Stimulated activated naive CD8-positive, alpha-beta T cell treated with anti-CD3 and anti-CD28 coated beads, Interleukin-15, amount 100 ng/mL, for 72 hours (primary cell): ENCODE data around the gene DPF1.

ENCODE experiments used
- ATAC-seq: fragments of 150-1000 bp; cut with Tn5 transposase; 2 replicates; pipeline ENCODE4 v1.10.0; 2021; ENCODE audit warnings: mild to moderate bottlenecking, moderate library complexity
- DNase-seq, 2 donors: peaks; one replicate each; pipeline ENCODE4 v3.0.0; 2021 to 2022
- H3K27ac Mint-ChIP-seq, 2 donors: one replicate each; pipeline ENCODE4 v1.8.0; 2022; ENCODE audit warnings: mild to moderate bottlenecking in 2 of 2, mixed read lengths in 2 of 2, moderate library complexity in 2 of 2
- H3K27me3 Mint-ChIP-seq: one replicate; pipeline ENCODE4 v1.8.0; 2022; ENCODE audit warnings: mixed read lengths
- H3K4me1 Mint-ChIP-seq: one replicate; pipeline ENCODE4 v1.8.0; 2022; ENCODE audit warnings: mild to moderate bottlenecking, mixed read lengths
- H3K4me3 Mint-ChIP-seq, 2 donors: one replicate each; pipeline ENCODE4 v1.8.0; 2022; ENCODE audit warnings: mild to moderate bottlenecking in 2 of 2, mixed read lengths in 2 of 2, moderate library complexity in 1 of 2
- H3K9me3 Mint-ChIP-seq, 2 donors: one replicate each; pipeline ENCODE4 v1.8.0; 2022; ENCODE audit warnings: mixed read lengths in 2 of 2

The DPF1 gene

GRCh38 chr19:38253788-38254187 is 29.8 kb upstream of the DPF1 start:
- H3K9me3 Mint-ChIP-seq = no peaks in the 10 kb centered on the region
- H3K4me1 Mint-ChIP-seq = peaks cover 6% of the 10 kb centered on the region
- DNase-seq = no peak
- peaks cover 38% of the 10 kb centered on the region for H3K27me3 Mint-ChIP-seq
- H3K4me3 Mint-ChIP-seq = no peak overlapping the region
- no peak for ATAC-seq
- H3K27ac Mint-ChIP-seq = no peak overlapping the region

DNA sequence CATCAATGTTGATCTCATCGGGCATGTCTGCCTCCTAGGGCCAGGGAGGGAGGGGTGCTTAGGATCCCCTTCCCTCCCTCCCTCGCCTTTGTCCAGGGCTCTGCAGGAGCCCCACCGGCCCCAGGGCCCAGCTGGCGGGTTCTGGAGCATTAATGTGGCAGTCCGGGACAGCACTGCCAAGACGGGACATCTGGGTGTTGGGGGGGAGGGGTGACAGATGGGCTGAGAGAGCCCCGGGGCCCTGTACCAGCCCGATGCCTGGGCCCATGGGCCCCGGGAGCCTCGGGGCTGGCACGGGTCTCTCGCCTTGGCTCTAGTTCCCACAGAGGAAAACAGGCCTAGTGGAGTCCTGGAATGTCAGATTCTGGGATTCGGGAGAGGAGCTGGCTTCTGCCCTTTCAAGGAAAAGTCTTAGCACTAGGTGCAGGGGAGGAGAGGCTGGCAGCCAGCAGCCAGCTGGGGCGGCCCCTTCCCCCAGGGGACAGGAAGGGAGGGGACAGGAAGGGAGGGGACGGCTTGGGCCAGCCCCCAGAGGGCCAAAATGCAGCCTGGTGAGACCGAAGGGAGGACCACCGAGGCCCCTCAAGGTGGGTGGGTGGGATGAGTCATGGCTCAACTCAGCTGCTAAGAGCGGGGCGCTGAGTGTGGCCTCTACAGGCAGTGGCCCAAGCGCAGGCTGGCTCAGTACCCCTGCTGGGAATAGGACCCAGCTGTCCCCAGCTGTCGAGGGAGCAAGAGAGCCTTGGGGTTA is 29.1 kb upstream of the DPF1 start:
- Mint-ChIP-seq H3K27me3 (peaks cover 35% of the 10 kb centered on the region), H3K4me1 (peaks cover 6% of the 10 kb centered on the region), H3K9me3 (no peaks in the 10 kb centered on the region), H3K4me3 (no peak overlapping the region), H3K27ac (no peak overlapping the region)
- no peak for DNase-seq
- ATAC-seq = no peak

- H3K27ac Mint-ChIP-seq = no peak overlapping the region
- H3K4me3 Mint-ChIP-seq = no peak overlapping the region
- H3K4me1 Mint-ChIP-seq = peaks cover 6% of the 10 kb centered on the region
- peaks cover 30% of the 10 kb centered on the region for H3K27me3 Mint-ChIP-seq
- ATAC-seq (no peak), DNase-seq (no peak)
- H3K9me3 Mint-ChIP-seq = no peaks in the 10 kb centered on the region
Measured at GRCh38 chr19:38252385-38252784, 28.4 kb upstream of the DPF1 start.

DNA sequence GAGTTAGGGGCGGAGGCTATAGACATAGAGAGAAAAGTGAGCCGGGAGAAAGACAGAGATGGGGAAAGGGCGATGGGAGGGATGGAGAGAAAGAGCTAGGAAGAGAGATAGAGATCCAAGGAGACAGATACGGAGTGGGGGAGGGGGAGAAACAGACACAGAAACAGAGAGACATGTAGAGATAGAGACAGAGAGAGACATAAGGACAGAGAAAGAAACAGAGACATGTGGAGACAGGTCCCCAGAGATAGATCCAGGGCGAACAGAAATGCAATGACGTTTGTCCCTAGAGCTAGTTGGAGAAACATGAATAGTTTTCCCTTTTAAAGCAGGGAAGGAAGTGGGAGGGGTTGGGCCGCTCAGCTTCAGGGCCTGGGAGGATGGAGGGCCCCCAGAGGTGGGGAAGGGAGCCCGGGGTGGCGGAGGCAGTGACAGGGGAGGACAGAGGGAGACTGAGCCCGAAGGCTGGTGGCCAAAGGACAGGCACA is 27.6 kb upstream of the DPF1 start:
- peaks cover 22% of the 10 kb centered on the region for H3K27me3 Mint-ChIP-seq
- no peaks in the 10 kb centered on the region for H3K9me3 Mint-ChIP-seq
- no peak for DNase-seq
- no peak for ATAC-seq
- peaks cover 2% of the 10 kb centered on the region for H3K4me1 Mint-ChIP-seq
- peak overlapping the region in 1 of 2 donors; percentile 10 for H3K27ac Mint-ChIP-seq
- H3K4me3 Mint-ChIP-seq = no peak overlapping the region

GRCh38 chr19:38250821-38251563 is 27.0 kb upstream of the DPF1 start:
- H3K27ac Mint-ChIP-seq = peak overlapping the region in 1 of 2 donors; percentile 10
- H3K9me3 Mint-ChIP-seq = no peaks in the 10 kb centered on the region
- H3K27me3 Mint-ChIP-seq = peaks cover 17% of the 10 kb centered on the region
- no peaks in the 10 kb centered on the region for H3K4me1 Mint-ChIP-seq
- ATAC-seq = no peak
- no peak overlapping the region for H3K4me3 Mint-ChIP-seq
- DNase-seq = no peak

GRCh38 chr19:38250428-38250820 is 26.4 kb upstream of the DPF1 start:
- Mint-ChIP-seq H3K4me1 (no peaks in the 10 kb centered on the region), H3K4me3 (no peak overlapping the region), H3K9me3 (no peaks in the 10 kb centered on the region)

GRCh38 chr19:38248421-38248820 is 24.4 kb upstream of the DPF1 start:
- ATAC-seq = no peak
- peaks cover 7% of the 10 kb centered on the region for H3K27me3 Mint-ChIP-seq
- H3K4me3 Mint-ChIP-seq = no peak overlapping the region
- no peak overlapping the region for H3K27ac Mint-ChIP-seq
- peaks cover 8% of the 10 kb centered on the region for H3K4me1 Mint-ChIP-seq
- DNase-seq = no peak
- H3K9me3 Mint-ChIP-seq = no peaks in the 10 kb centered on the region

More at GRCh38 chr19:38250428-38250820, 26.4 kb upstream of the DPF1 start:
- DNase-seq = no peak
- H3K27me3 Mint-ChIP-seq = peaks cover 12% of the 10 kb centered on the region
- no peak overlapping the region for H3K27ac Mint-ChIP-seq
- ATAC-seq = no peak

DNA sequence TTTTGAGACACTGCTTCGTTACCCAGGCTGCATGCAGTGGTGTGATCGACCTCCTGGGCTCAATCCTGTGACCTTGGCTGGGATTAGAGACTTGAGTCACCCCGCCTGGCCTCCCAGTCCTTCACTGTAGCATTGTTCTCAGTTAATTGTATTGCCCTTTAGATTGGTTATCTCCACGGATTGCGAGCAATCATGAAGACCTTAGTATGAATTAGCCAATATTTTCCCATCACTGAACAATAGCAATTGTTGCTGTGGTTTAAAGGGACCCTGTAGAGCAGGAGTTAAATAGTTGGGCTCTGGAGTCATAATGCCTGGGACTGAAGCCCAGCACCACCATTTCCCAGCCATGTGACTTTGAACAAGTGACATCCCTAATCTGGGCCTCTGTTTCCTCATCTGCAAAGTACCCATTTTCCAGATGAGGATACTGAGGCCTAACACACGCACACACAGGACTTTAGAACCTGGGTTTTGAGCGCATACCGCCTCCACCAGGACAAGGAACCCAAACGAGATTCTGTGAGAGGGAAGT is 23.8 kb upstream of the DPF1 start:
- ATAC-seq (no peak), DNase-seq (no peak)
- Mint-ChIP-seq H3K27ac (no peak overlapping the region), H3K4me1 (peaks cover 9% of the 10 kb centered on the region), H3K4me3 (no peak overlapping the region), H3K27me3 (peaks cover 7% of the 10 kb centered on the region), H3K9me3 (no peaks in the 10 kb centered on the region)

DNA sequence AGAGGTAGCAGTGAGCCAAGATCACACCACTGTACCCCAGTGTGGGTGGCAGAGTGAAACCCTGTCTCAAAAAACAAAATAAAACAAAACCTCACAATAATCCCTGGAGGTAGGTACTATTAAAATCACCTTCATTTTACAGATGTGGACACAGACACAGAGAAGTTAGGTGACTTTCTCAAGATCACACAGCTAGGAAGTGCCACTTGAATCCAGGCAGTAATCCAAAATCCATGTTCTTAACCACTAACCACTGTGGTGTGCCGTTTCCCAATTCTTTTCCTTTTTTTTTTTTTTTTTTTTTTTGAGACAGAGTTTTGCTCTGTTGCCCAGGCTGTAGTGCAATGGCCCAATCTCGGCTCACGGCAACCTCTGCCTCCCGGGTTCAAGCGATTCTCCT is 23.1 kb upstream of the DPF1 start:
- peaks cover 9% of the 10 kb centered on the region for H3K4me1 Mint-ChIP-seq
- DNase-seq (no peak), ATAC-seq (no peak)
- no peak overlapping the region for H3K4me3 Mint-ChIP-seq
- H3K9me3 Mint-ChIP-seq = no peaks in the 10 kb centered on the region
- no peak overlapping the region for H3K27ac Mint-ChIP-seq
- H3K27me3 Mint-ChIP-seq = peaks cover 7% of the 10 kb centered on the region

DNA sequence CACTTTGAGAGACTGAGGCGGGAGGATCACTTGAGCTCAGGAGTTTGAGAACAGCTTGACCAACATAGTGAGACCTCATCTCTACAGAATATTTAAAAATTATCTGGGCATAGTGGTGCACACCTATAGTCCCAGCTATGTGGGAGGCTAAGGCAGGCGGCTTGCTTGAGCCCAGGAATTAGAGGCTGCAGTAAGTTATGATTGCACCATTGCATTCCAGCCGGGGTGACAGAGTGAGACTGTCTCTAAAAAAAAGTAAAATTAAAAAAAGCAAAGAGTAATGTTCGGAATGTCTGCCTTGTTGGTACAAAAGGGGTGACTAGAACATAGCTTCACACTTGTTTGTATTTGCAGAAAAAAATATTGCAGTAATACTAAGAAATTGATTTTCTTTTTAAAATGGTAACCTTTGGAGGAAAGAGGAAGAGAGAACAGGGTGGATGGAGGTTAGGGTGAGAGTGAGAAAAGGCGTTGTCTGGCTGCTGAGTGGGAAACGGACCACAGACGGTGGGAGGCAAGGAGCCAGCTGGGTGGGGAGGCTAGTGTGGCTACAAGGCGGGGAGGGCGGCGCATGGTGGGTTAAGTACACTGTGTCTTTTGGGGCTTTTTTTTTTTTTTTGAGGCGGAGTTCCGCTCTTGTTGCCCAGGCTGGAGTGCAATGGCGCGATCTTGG is 21.9 kb upstream of the DPF1 start:
- H3K27me3 Mint-ChIP-seq = peaks cover 7% of the 10 kb centered on the region
- no peak overlapping the region for H3K27ac Mint-ChIP-seq
- no peak overlapping the region for H3K4me3 Mint-ChIP-seq
- no peaks in the 10 kb centered on the region for H3K9me3 Mint-ChIP-seq
- ATAC-seq (no peak), DNase-seq (no peak)
- peaks cover 9% of the 10 kb centered on the region for H3K4me1 Mint-ChIP-seq

GRCh38 chr19:38243279-38243673 is 19.3 kb upstream of the DPF1 start:
- Mint-ChIP-seq H3K4me3 (peak overlapping the region; percentile 77 to 83), H3K27ac (peak overlapping the region in 1 of 2 donors; percentile 91), H3K4me1 (peaks cover 9% of the 10 kb centered on the region), H3K27me3 (peaks cover 7% of the 10 kb centered on the region), H3K9me3 (no peaks in the 10 kb centered on the region)
- no peak for ATAC-seq
- no peak for DNase-seq

GRCh38 chr19:38239816-38240215 is 15.8 kb upstream of the DPF1 start:
- no peak overlapping the region for H3K27ac Mint-ChIP-seq
- H3K4me1 Mint-ChIP-seq = peaks cover 9% of the 10 kb centered on the region
- ATAC-seq (no peak), DNase-seq (no peak)
- no peak overlapping the region for H3K4me3 Mint-ChIP-seq
- H3K9me3 Mint-ChIP-seq = no peaks in the 10 kb centered on the region
- peaks cover 21% of the 10 kb centered on the region for H3K27me3 Mint-ChIP-seq

DNA sequence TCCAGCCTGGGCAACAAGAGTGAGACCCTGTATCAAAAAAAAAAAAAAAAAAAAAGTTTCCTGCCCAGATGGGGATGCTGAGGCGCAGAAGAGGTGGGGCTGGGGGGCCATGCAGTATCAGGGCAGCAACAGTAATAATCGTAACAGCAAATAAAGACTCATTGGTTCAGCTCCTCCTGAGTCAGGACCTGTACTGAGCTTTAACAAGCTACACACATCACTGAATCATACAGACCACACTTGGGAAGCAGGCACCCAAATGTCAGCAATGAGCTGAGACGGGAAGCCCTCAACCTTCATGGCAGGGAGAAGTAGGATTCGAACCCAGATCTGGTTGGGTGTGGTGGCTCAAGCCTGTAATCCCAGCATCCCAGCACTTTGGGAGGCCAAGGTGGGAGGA is 10.6 kb upstream of the DPF1 start:
- Mint-ChIP-seq H3K4me1 (no peaks in the 10 kb centered on the region), H3K27ac (no peak overlapping the region), H3K9me3 (no peaks in the 10 kb centered on the region), H3K4me3 (no peak overlapping the region), H3K27me3 (peaks cover 61% of the 10 kb centered on the region)
- DNase-seq = no peak
- no peak for ATAC-seq

GRCh38 chr19:38233740-38234251 is 9.8 kb upstream of the DPF1 start:
- Mint-ChIP-seq H3K4me3 (no peak overlapping the region), H3K27me3 (peaks cover 66% of the 10 kb centered on the region), H3K4me1 (peaks cover 3% of the 10 kb centered on the region)

GRCh38 chr19:38231918-38232317 is 7.9 kb upstream of the DPF1 start:
- Mint-ChIP-seq H3K9me3 (no peaks in the 10 kb centered on the region), H3K4me1 (peaks cover 15% of the 10 kb centered on the region), H3K4me3 (no peak overlapping the region), H3K27ac (no peak overlapping the region), H3K27me3 (peaks cover 76% of the 10 kb centered on the region)
- ATAC-seq = no peak
- no peak for DNase-seq

More at GRCh38 chr19:38233740-38234251, 9.8 kb upstream of the DPF1 start:
- ATAC-seq (peak; percentile 77), DNase-seq (peak; percentile 80 to 81)
- Mint-ChIP-seq H3K9me3 (no peaks in the 10 kb centered on the region), H3K27ac (no peak overlapping the region)
